ENCODE measurements around the gene FZR1.
A peak's percentile ranks its signal among the peaks of the same experiment; 100 is the strongest.

The FZR1 gene

GRCh38 chr19:3492919-3493318 is 13.2 kb upstream of the FZR1 start:
- no peaks in the 10 kb centered on the region for H3K4me1 Mint-ChIP-seq
- peaks cover 11% of the 10 kb centered on the region for H3K27me3 Mint-ChIP-seq (ENCODE audit: low read depth, poor library complexity)
- DNase-seq = no peak
- TF ChIP-seq CTCF (IDR thresholded peaks at IDR 0.05) = no peak
- H3K9me3 Mint-ChIP-seq = no peaks in the 10 kb centered on the region
- H3K4me3 Mint-ChIP-seq = no peak overlapping the region
- H3K36me3 Mint-ChIP-seq (ENCODE audit: low read depth) = peaks cover 27% of the 10 kb centered on the region
- no peak overlapping the region for H3K27ac Mint-ChIP-seq

- Mint-ChIP-seq H3K36me3 (ENCODE audit: low read depth) (peaks cover 26% of the 10 kb centered on the region), H3K27ac (no peak overlapping the region), H3K4me1 (no peaks in the 10 kb centered on the region), H3K4me3 (no peak overlapping the region), H3K27me3 (ENCODE audit: low read depth, poor library complexity) (peaks cover 8% of the 10 kb centered on the region), H3K9me3 (no peaks in the 10 kb centered on the region)
- no peak for TF ChIP-seq CTCF (IDR thresholded peaks at IDR 0.05)
- no peak for DNase-seq
These were observed 12.5 kb upstream of the FZR1 start for GRCh38 chr19:3493651-3494050.

- DNase-seq = peak; percentile 54
- Mint-ChIP-seq H3K4me1 (peaks cover 3% of the 10 kb centered on the region), H3K27me3 (ENCODE audit: low read depth, poor library complexity) (peaks cover 10% of the 10 kb centered on the region), H3K4me3 (no peak overlapping the region), H3K9me3 (no peaks in the 10 kb centered on the region), H3K36me3 (ENCODE audit: low read depth) (peaks cover 28% of the 10 kb centered on the region), H3K27ac (no peak overlapping the region)
- no peak for TF ChIP-seq CTCF (IDR thresholded peaks at IDR 0.05)
These were observed 12.1 kb upstream of the FZR1 start for GRCh38 chr19:3494051-3494450.

DNA sequence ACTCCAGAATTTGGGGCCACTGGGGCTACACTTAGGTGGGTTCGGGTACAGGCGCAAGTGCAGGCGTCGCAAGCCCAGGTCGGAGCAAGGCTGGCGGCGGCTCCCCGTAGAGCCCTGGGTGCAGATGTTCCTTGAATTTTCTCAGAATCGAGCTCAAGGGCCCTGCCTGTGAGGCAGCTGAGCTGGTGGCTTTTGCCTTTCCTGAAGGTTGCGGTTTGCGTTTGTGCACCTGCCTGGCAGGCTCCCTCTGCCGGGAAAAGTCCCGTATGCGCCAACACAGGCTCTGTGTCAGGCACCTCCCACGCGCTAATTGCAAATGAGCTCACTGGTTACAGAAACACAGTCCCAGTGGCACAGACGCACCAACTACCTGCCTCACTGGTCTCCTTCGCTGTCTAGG is 11.6 kb upstream of the FZR1 start:
- DNase-seq = no peak
- H3K36me3 Mint-ChIP-seq (ENCODE audit: low read depth) = peaks cover 31% of the 10 kb centered on the region
- TF ChIP-seq CTCF (IDR thresholded peaks at IDR 0.05) = no peak
- H3K4me3 Mint-ChIP-seq = no peak overlapping the region
- H3K9me3 Mint-ChIP-seq = no peaks in the 10 kb centered on the region
- peak overlapping the region; percentile 51 for H3K27ac Mint-ChIP-seq
- H3K27me3 Mint-ChIP-seq (ENCODE audit: low read depth, poor library complexity) = peaks cover 11% of the 10 kb centered on the region
- peaks cover 6% of the 10 kb centered on the region for H3K4me1 Mint-ChIP-seq

DNA sequence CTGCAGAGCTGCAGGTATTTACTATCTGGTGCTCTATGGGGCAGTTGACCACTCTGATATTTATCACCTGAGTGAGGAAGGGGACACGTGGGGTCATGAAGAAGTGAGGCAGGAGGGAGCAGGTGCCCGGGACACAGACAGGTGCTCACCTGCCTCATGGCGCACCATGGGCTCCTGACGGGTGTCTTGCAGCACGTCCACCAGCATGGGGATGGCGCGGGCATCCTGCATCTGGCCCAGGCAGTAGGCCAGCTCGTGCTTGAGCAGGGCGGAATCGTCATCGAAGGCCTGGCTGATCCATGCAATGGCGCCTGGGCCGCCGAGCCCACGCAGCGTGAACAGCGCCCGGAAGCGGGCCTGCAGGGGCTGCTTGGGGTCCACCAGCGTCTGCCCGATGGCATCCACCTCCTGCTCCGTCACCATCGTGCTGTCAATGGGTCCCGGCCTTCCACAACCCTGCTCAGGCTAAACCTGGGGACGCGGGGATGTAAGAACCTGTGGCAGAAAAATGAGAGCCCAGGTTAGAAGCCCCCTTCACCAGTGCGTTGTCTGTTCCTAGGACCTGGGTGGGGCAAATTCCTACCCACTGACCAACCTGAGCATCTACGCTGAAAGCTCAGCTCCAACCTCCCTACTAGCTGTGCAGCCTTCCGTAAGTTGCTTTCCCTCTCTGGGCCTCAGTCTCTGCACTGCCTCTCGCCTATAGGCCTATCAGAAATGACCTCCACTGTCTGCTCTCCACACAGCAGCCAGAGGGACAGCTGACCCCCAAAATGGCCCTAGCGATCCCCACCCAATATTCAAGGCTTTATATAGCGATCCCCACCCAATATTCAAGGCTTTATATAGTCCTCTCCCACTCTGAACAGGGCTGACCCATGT is 9.5 kb upstream of the FZR1 start:
- TF ChIP-seq CTCF (IDR thresholded peaks at IDR 0.05) = no peak
- no peak for DNase-seq
- no peak overlapping the region for H3K27ac Mint-ChIP-seq
- H3K27me3 Mint-ChIP-seq (ENCODE audit: low read depth, poor library complexity) = peaks cover 11% of the 10 kb centered on the region
- H3K36me3 Mint-ChIP-seq (ENCODE audit: low read depth) = peaks cover 31% of the 10 kb centered on the region
- peaks cover 16% of the 10 kb centered on the region for H3K4me1 Mint-ChIP-seq
- no peaks in the 10 kb centered on the region for H3K9me3 Mint-ChIP-seq
- H3K4me3 Mint-ChIP-seq = no peak overlapping the region

Data from nephron progenitor cell (in vitro differentiated cells).